Kidney (tissue), 14 donors: ENCODE measurements around the gene CRTAC1. TPM values are rescaled to one million over a fixed set of nuclear protein-coding genes. Genes with fewer than 3 reads are reported as not detected.

Source experiments
- DNase-seq, 5 donors: peaks; one replicate each; pipeline ENCODE4 v3.0.0-alpha.2; 2013 to 2020
- FAIRE-seq: peaks from 2 replicates; lab custom pipeline; 2012; peaks lifted over from hg19 to GRCh38; lab: Jason Lieb, UNC
- H3K27ac ChIP-seq, 2 donors: one replicate each; pipeline ENCODE4 v1.7.0; 2013; ENCODE audit warnings: low read depth in 2 of 2, low read length in 2 of 2, inconsistent platforms in 1 of 2
- H3K27me3 ChIP-seq: one replicate; pipeline ENCODE4 v1.7.1; 2013; ENCODE audit warnings: low read length, inconsistent platforms; ENCODE audit not compliant: control insufficient read depth, insufficient read depth
- H3K36me3 ChIP-seq, 3 donors: one replicate each; pipeline versions ENCODE4 v1.7.0 to v1.7.1; 2013; ENCODE audit warnings: low read length in 3 of 3, control low read depth in 1 of 3, inconsistent platforms in 1 of 3; ENCODE audit not compliant: insufficient read depth in 3 of 3, control insufficient read depth in 2 of 3
- H3K4me1 ChIP-seq, 3 donors: one replicate each; pipeline versions ENCODE4 v1.7.0 to v1.7.1; 2013; ENCODE audit warnings: low read length in 3 of 3, inconsistent platforms in 1 of 3, low read depth in 1 of 3; ENCODE audit not compliant: control insufficient read depth in 2 of 3, insufficient read depth in 2 of 3
- H3K4me3 ChIP-seq, 3 donors: one replicate each; pipeline versions ENCODE4 v1.7.0 to v1.8.1; 2013; ENCODE audit warnings: low read length in 3 of 3, control low read depth in 1 of 3, inconsistent platforms in 1 of 3
- H3K9ac ChIP-seq, 3 donors: one replicate each; pipeline versions ENCODE4 v1.7.0 to v1.7.1; 2013; ENCODE audit warnings: low read length in 3 of 3, control low read depth in 1 of 3, inconsistent platforms in 1 of 3
- H3K9me3 ChIP-seq, 3 donors: one replicate each; pipeline versions ENCODE4 v1.7.0 to v1.7.1; 2013; ENCODE audit warnings: low read length in 3 of 3, control low read depth in 1 of 3, inconsistent platforms in 1 of 3; ENCODE audit not compliant: control insufficient read depth in 2 of 3, insufficient read depth in 1 of 3
- intact Hi-C: fragments of 100-400 bp; cut with DNase I; formaldehyde crosslinking; loops from one replicate; pipeline ENCODE4 v1.11.1; 2022
- polyA plus RNA-seq: library from polyadenylated mRNA; stranded (reverse); fragments of 350-450 nt; fragmentation: Illumina TruSeq; extraction: RNeasy Lipid Tissue Mini Kit (QIAGEN cat#74804); gene quantifications from one replicate; pipeline ENCODE4 v1.2.3, GENCODE V29; 2014; ENCODE audit warnings: low read depth, low replicate concordance; ENCODE audit not compliant: insufficient read depth
- total RNA-seq: library from RNA; stranded (reverse); fragmentation: NEBNext Ultra II Directional; extraction: Animal tissue kit (Norgen Biotek cat#: 25700); gene quantifications from one replicate; pipeline ENCODE4 v1.2.1, GENCODE V29; 2021
- TF ChIP-seq, protein P1 (sequence below): IDR thresholded peaks from 3 replicates; pipeline ENCODE4 v1.5.1; 2012; ENCODE audit warnings: mild to moderate bottlenecking, moderate library complexity, borderline replicate concordance; ENCODE audit not compliant: insufficient read depth; ENCODE audit errors: extremely low read depth
- donor health status: control.
- donor health status: control.
- donor health status: control.
- donor health status: control.
- donor health status: control.
- donor health status: DM: yes; HTN: yes; CAD: no.
- donor health status: Normal renal cell carcinoma (clear cell type).

The CRTAC1 gene
- total and polyA plus RNA-seq, 2 donors from 2014 or later, result 6.1 to 7.2 TPM

DNA sequence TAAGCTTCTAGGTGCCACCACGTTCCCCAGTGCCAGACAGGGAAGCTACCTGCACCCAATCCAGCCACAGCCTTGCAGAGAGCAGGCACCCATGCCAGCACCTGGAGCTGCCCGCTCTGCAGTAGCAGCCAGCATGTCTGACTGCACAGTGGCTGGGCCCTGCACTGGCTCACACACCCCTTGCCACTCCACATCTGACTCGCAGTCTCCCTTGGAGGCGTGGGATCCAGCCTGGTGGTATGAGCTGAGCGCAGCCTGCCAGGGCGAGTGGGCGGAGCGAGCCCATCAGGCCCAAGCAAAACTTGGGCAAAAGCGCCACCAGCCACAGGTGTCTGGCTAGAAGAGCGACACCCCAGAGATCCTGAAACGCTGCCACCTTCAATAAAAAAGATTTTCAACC lies 30.1 kb downstream of the CRTAC1 start:
- Histone ChIP-seq H3K4me3 (no peak overlapping the region), H3K36me3 (no peaks in the 10 kb centered on the region), H3K27me3 (no peaks in the 10 kb centered on the region), H3K9me3 (peaks cover 0 to 3% (median 2%) of the 10 kb centered on the region in 3 donors), H3K4me1 (no peaks in the 10 kb centered on the region), H3K27ac (no peak overlapping the region), H3K9ac (no peak overlapping the region)
- TF ChIP-seq, protein P1, sequence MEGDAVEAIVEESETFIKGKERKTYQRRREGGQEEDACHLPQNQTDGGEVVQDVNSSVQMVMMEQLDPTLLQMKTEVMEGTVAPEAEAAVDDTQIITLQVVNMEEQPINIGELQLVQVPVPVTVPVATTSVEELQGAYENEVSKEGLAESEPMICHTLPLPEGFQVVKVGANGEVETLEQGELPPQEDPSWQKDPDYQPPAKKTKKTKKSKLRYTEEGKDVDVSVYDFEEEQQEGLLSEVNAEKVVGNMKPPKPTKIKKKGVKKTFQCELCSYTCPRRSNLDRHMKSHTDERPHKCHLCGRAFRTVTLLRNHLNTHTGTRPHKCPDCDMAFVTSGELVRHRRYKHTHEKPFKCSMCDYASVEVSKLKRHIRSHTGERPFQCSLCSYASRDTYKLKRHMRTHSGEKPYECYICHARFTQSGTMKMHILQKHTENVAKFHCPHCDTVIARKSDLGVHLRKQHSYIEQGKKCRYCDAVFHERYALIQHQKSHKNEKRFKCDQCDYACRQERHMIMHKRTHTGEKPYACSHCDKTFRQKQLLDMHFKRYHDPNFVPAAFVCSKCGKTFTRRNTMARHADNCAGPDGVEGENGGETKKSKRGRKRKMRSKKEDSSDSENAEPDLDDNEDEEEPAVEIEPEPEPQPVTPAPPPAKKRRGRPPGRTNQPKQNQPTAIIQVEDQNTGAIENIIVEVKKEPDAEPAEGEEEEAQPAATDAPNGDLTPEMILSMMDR, result no peak
- DNase-seq (no peak), FAIRE-seq (no peak)
- intact Hi-C loops, result no loop called here

DNA sequence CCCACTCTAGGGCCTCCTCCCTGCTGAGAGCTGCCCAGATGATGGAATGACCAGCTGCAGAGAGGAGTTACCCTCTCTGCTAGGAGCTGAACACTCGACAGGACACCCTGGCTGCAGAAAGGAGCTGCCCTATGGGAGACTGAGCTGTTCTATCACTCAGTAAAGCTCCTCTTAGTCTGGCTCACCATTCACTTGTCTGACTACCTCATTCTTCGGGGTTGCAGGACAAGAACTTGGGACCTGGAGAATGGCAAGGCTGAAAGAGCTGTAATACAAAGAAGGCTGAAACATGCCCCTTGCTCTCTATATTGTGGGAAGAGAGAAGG lies 30.5 kb downstream of the CRTAC1 start:
- no peaks in the 10 kb centered on the region for H3K36me3 ChIP-seq
- no peak overlapping the region for H3K9ac ChIP-seq
- H3K27me3 ChIP-seq, result no peaks in the 10 kb centered on the region
- no peak overlapping the region for H3K27ac ChIP-seq
- peaks cover 0 to 3% (median 2%) of the 10 kb centered on the region in 3 donors for H3K9me3 ChIP-seq
- no peak overlapping the region for H3K4me3 ChIP-seq
- no peaks in the 10 kb centered on the region for H3K4me1 ChIP-seq
- TF ChIP-seq, protein P1, result no peak
- no peak for FAIRE-seq
- intact Hi-C loops, result no loop called here
- no peak for DNase-seq

- Histone ChIP-seq H3K4me3 (no peak overlapping the region), H3K9ac (no peak overlapping the region), H3K27me3 (no peaks in the 10 kb centered on the region), H3K4me1 (no peaks in the 10 kb centered on the region), H3K27ac (no peak overlapping the region), H3K36me3 (no peaks in the 10 kb centered on the region), H3K9me3 (peaks cover 0 to 3% (median 2%) of the 10 kb centered on the region in 3 donors)
- FAIRE-seq (no peak), DNase-seq (no peak)
- intact Hi-C loops, result no loop called here
- TF ChIP-seq, protein P1, result no peak
Measured at GRCh38 chr10:97999066-97999922, 31.1 kb downstream of the CRTAC1 start.
